Thymus (tissue), 11 donors: ENCODE data around the gene BOC. TPM values are rescaled to one million over a fixed set of nuclear protein-coding genes. Genes with fewer than 3 reads are reported as not detected.

Source experiments
- DNase-seq, 9 donors: peaks; one replicate each; pipeline ENCODE4 v3.0.0-alpha.2; 2013; ENCODE audit warnings: low spot score in 9 of 9, low read depth in 6 of 9, missing footprints in 1 of 9
- H3K27ac ChIP-seq, 2 donors: one replicate each; pipeline ENCODE4 v1.5.1; 2013; ENCODE audit warnings: control low read depth in 1 of 2, low read depth in 1 of 2, low read length in 1 of 2, mild to moderate bottlenecking in 1 of 2, moderate library complexity in 1 of 2
- H3K27me3 ChIP-seq, 2 donors: one replicate each; pipeline ENCODE4 v1.5.1; 2013; ENCODE audit warnings: low read length in 1 of 2; ENCODE audit not compliant: control insufficient read depth in 2 of 2, insufficient read depth in 1 of 2
- H3K36me3 ChIP-seq, 2 donors: one replicate each; pipeline ENCODE4 v1.5.1; 2013; ENCODE audit warnings: low read length in 1 of 2, mild to moderate bottlenecking in 1 of 2, moderate library complexity in 1 of 2; ENCODE audit not compliant: control insufficient read depth in 2 of 2, insufficient read depth in 2 of 2
- H3K4me1 ChIP-seq, 2 donors: one replicate each; pipeline ENCODE4 v1.5.1; 2013; ENCODE audit warnings: low read length in 2 of 2; ENCODE audit not compliant: control insufficient read depth in 2 of 2, insufficient read depth in 2 of 2
- H3K4me3 ChIP-seq, 2 donors: one replicate each; pipeline ENCODE4 v1.5.1; 2013; ENCODE audit warnings: low read length in 2 of 2, control low read depth in 1 of 2, mild to moderate bottlenecking in 1 of 2
- H3K9me3 ChIP-seq, 2 donors: one replicate each; pipeline ENCODE4 v1.5.1; 2013; ENCODE audit warnings: low read length in 1 of 2, mild to moderate bottlenecking in 1 of 2; ENCODE audit not compliant: control insufficient read depth in 2 of 2, insufficient read depth in 1 of 2
- WGBS: extraction: QIAGEN DNeasy Blood & Tissue Kit; methylation state at CpG from one replicate; pipeline ENCODE4 v1.1.7; 2013; 5-methylcytosine and 5-hydroxymethylcytosine counted together
- polyA plus RNA-seq: library from polyadenylated mRNA; stranded (reverse); fragments of 200-250 nt; gene quantifications from one replicate; pipeline ENCODE4 v1.2.3, GENCODE V29; 2013
- total RNA-seq: library from RNA; stranded (reverse); fragments of 120-200 nt; gene quantifications from one replicate; pipeline ENCODE4 v1.2.4, GENCODE V29; 2013
- donor health status: healthy.

Gene BOC
- total and polyA plus RNA-seq, 2 donors = 5.5 to 5.7 TPM

DNA sequence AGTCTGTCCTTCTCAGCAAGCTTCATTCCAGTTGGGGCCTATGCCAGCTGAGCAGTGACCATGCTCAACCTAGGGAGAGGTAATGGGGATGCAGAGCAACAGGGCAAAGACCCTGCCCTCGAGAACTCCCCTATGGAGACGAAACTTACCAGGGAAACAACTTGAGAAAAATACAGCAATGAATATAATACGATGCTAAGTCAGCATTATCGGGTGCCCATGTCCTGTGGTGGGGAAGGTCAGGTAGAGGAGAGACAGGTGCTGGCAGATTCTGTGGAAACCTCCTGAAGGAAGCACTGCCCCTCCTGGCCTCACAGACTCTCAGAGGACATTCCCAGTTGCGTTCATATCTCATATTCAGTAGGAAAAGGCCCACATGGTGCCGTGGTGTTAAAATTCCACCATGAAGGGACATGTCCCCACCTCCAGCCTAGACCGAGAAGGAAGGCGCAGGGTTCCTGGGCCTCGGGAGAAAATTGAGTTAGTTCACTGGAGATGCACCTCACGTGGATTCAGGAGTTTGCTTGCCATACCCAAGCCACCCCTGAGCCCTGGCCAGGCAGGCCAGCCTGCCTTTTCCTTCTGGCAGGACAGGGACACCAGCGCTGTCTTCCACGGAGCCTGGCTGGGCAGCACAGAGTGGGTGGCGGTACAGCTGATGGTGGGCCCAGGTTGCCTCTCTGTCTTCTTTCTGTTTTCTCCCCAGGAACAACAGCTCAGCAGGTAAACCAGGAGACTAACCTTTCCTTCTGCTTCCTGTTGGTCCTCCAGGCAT is 62.4 kb downstream of the BOC start:
- DNase-seq = no peak
- 96% methylated on average over 13 of the region's 13 CpGs for WGBS
- Histone ChIP-seq H3K36me3 (peaks cover 0 to 3% of the 10 kb centered on the region in 2 donors), H3K4me1 (peaks cover 0 to 20% of the 10 kb centered on the region in 2 donors), H3K27ac (no peak overlapping the region), H3K27me3 (no peaks in the 10 kb centered on the region), H3K4me3 (no peak overlapping the region), H3K9me3 (no peaks in the 10 kb centered on the region)

GRCh38 chr3:113274425-113275257 is 63.3 kb downstream of the BOC start:
- DNase-seq = no peak
- no peaks in the 10 kb centered on the region for H3K27me3 ChIP-seq
- 96% methylated on average over 20 of the region's 20 CpGs for WGBS
- peaks cover 0 to 20% of the 10 kb centered on the region in 2 donors for H3K4me1 ChIP-seq
- H3K9me3 ChIP-seq = no peaks in the 10 kb centered on the region
- peaks cover 0 to 3% of the 10 kb centered on the region in 2 donors for H3K36me3 ChIP-seq
- no peak overlapping the region for H3K4me3 ChIP-seq
- H3K27ac ChIP-seq = no peak overlapping the region

GRCh38 chr3:113275258-113275556 is 63.9 kb downstream of the BOC start:
- whole genome bisulfite sequencing = 98% methylated on average over 6 of the region's 6 CpGs
- peaks cover 0 to 20% of the 10 kb centered on the region in 2 donors for H3K4me1 ChIP-seq
- H3K4me3 ChIP-seq = no peak overlapping the region
- no peaks in the 10 kb centered on the region for H3K27me3 ChIP-seq
- peaks cover 0 to 3% of the 10 kb centered on the region in 2 donors for H3K36me3 ChIP-seq
- DNase-seq = no peak
- H3K27ac ChIP-seq = no peak overlapping the region
- H3K9me3 ChIP-seq = no peaks in the 10 kb centered on the region

DNA sequence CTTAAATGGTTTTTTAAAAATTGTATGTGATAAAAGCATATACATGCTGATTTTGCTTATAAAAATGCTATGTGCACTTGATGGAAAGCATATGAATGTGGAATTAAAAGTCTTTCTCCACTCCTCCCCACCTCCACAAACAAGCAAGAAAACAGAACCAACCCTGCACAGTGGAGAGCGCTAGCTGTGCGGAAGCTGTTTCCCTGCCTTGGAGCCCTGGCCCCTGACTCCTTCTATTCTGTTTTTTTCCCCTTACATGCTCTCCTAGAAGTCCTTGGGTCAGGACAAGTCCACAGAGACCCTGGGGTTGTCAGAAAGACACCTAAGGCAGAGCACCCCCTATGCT is 64.2 kb downstream of the BOC start:
- 98% methylated on average over 2 of the region's 2 CpGs for WGBS
- no peak for DNase-seq
- Histone ChIP-seq H3K4me3 (no peak overlapping the region), H3K27me3 (no peaks in the 10 kb centered on the region), H3K4me1 (peaks cover 0 to 20% of the 10 kb centered on the region in 2 donors), H3K9me3 (no peaks in the 10 kb centered on the region), H3K36me3 (peaks cover 0 to 3% of the 10 kb centered on the region in 2 donors), H3K27ac (peak overlapping the region; percentile 21 to 66)

DNA sequence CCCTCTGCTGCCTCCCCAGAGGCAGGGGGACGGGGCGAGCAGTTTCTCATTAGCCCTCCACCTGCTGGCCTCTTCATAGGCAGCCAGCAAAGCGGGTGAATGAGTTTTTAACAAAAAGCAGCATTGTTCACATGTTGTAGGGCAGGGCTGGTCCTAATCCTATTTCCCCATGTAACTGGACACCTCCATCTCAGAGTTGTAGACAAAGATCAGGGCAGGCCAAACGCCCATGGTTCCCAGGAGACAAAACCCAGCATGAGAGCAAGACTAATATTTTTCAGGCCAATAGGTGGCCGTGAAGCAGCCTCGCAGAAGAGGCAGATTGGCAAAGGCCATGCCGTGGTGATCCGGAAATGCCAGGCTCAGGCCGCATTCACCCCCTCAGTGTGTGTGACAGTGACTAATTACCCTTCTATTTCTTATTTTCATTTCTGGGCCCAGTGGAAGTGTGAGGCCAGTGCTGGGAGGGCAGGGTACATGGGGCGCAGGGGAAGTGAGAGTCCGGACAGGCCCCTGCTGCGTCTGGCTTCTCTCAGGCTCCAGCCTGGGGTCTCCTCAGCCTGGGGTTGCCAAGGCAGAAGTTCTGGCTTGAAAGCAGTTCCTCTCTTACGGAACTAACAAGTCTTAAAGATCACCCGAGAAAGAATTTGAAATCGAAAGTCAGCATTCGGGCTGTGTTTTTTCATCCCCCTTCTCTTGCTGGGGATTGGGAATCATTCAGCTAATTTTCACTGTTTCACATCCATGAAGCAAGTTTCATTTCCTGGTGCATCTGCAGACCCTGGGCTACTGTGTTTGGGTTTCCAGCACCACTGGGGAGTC is 64.8 kb downstream of the BOC start:
- H3K27me3 ChIP-seq = no peaks in the 10 kb centered on the region
- peak in 2 of 9 donors; percentile 12 to 31 for DNase-seq
- no peak overlapping the region for H3K4me3 ChIP-seq
- H3K36me3 ChIP-seq = peaks cover 0 to 3% of the 10 kb centered on the region in 2 donors
- no peaks in the 10 kb centered on the region for H3K9me3 ChIP-seq
- peak overlapping the region; percentile 66 to 71 for H3K27ac ChIP-seq
- peaks cover 0 to 20% of the 10 kb centered on the region in 2 donors for H3K4me1 ChIP-seq
- 40% methylated on average over 16 of the region's 16 CpGs for WGBS

DNA sequence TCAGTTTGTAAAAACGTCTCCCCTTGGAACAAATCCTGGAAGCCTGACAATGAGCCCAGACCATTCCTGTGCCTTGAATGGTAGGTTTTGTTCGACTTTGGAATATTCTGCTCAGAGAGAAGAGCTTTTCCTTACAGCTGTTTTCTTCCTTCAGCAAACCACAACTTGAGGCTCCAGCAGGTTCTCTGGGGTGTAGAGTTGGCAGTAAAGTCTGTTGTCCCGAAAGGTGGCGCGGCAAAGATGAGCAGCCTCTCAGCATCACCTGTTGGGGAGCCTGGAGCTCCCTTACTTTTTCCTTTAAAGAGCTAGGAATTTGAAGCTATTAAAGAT is 65.4 kb downstream of the BOC start:
- peaks cover 0 to 3% of the 10 kb centered on the region in 2 donors for H3K36me3 ChIP-seq

GRCh38 chr3:113277414-113277813 is 66.1 kb downstream of the BOC start:
- 93% methylated on average over 4 of the region's 4 CpGs for WGBS
- no peak overlapping the region for H3K27ac ChIP-seq

More for the DNA sequence above, 65.4 kb downstream of the BOC start:
- DNase-seq = no peak
- Histone ChIP-seq H3K27ac (peak overlapping the region in 1 of 2 donors; percentile 1), H3K4me3 (no peak overlapping the region), H3K27me3 (no peaks in the 10 kb centered on the region), H3K4me1 (peaks cover 0 to 20% of the 10 kb centered on the region in 2 donors), H3K9me3 (no peaks in the 10 kb centered on the region)
- WGBS = 79% methylated on average over 5 of the region's 5 CpGs

GRCh38 chr3:113277941-113278598 is 66.7 kb downstream of the BOC start:
- H3K4me3 ChIP-seq = no peak overlapping the region
- peaks cover 0 to 20% of the 10 kb centered on the region in 2 donors for H3K4me1 ChIP-seq
- no peaks in the 10 kb centered on the region for H3K9me3 ChIP-seq
- no peaks in the 10 kb centered on the region for H3K27me3 ChIP-seq
- WGBS = 97% methylated on average over 17 of the region's 17 CpGs
- H3K36me3 ChIP-seq = peaks cover 0 to under 1% of the 10 kb centered on the region in 2 donors
- DNase-seq = no peak
- H3K27ac ChIP-seq = no peak overlapping the region

More at GRCh38 chr3:113277414-113277813, 66.1 kb downstream of the BOC start:
- Histone ChIP-seq H3K36me3 (peaks cover 0 to 3% of the 10 kb centered on the region in 2 donors), H3K27me3 (no peaks in the 10 kb centered on the region), H3K9me3 (no peaks in the 10 kb centered on the region), H3K4me1 (peaks cover 0 to 20% of the 10 kb centered on the region in 2 donors), H3K4me3 (no peak overlapping the region)
- no peak for DNase-seq
